CD4-positive, alpha-beta T cell (primary cell): ENCODE results near the gene HAUS6. TPM values are rescaled to one million over a fixed set of nuclear protein-coding genes. Genes with fewer than 3 reads are reported as not detected.
A peak's percentile ranks its signal among the peaks of the same experiment; 100 is the strongest.

ENCODE experiments used
- ATAC-seq: fragments of 200-7000 bp; cut with Tn5 transposase; one replicate; pipeline ENCODE4 v1.10.0; 2022; ENCODE audit warnings: mild to moderate bottlenecking; ENCODE audit not compliant: poor library complexity
- CTCF ChIA-PET: fragments of 350-600 bp; sonication (Branson Sonifier 250); formaldehyde crosslinking; loops from one replicate; lab custom pipeline; 2021; ENCODE audit warnings: antibody characterized with exemption, inconsistent platforms; lab: Charles Lee
- POLR2A ChIA-PET: fragments of 350-600 bp; sonication (Branson Sonifier 250); formaldehyde crosslinking; loops from one replicate; lab custom pipeline; 2021; ENCODE audit warnings: antibody characterized with exemption, inconsistent platforms; lab: Charles Lee
- DNase-seq, 14 experiments: peaks; one replicate each; pipeline ENCODE4 v3.0.0-alpha.2; 2013 to 2020; ENCODE audit warnings: mixed read lengths in 2 of 14
- H3K27ac ChIP-seq, 2 donors: one replicate each; pipeline versions ENCODE4 v1.5.1 to v1.7.0; 2013; ENCODE audit warnings: low read length in 2 of 2, low read depth in 1 of 2, mild to moderate bottlenecking in 1 of 2
- H3K27me3 ChIP-seq, 2 experiments: 1 replicate in 1 of 2; 2 replicates in 1 of 2; pipeline versions ENCODE4 v1.6.1 to v1.7.0; 2013; ENCODE audit warnings: low read length in 2 of 2, control low read depth in 1 of 2, mild to moderate bottlenecking in 1 of 2, moderate library complexity in 1 of 2; ENCODE audit not compliant: insufficient read depth in 2 of 2, control insufficient read depth in 1 of 2
- H3K36me3 ChIP-seq: one replicate; pipeline ENCODE4 v1.6.1; 2013; ENCODE audit warnings: low read length, control low read depth; ENCODE audit not compliant: insufficient read depth
- H3K4me1 ChIP-seq: one replicate; pipeline ENCODE4 v1.6.1; 2013; ENCODE audit warnings: low read length, control low read depth; ENCODE audit not compliant: insufficient read depth
- H3K4me3 ChIP-seq: one replicate; pipeline ENCODE4 v1.5.1; 2013; ENCODE audit warnings: mild to moderate bottlenecking, low read length, moderate library complexity
- H3K9me3 ChIP-seq, 2 experiments: 1 replicate in 1 of 2; 2 replicates in 1 of 2; pipeline versions ENCODE4 v1.6.1 to v1.7.0; 2013; ENCODE audit warnings: low read length in 2 of 2, mild to moderate bottlenecking in 2 of 2, control low read depth in 1 of 2, moderate library complexity in 1 of 2; ENCODE audit not compliant: control insufficient read depth in 1 of 2, insufficient read depth in 1 of 2
- H3K27ac Mint-ChIP-seq: one replicate; pipeline ENCODE4 v1.8.0; 2020; ENCODE audit warnings: mixed read lengths
- H3K27me3 Mint-ChIP-seq: one replicate; pipeline ENCODE4 v1.8.0; 2021; ENCODE audit warnings: mixed read lengths
- H3K36me3 Mint-ChIP-seq: one replicate; pipeline ENCODE4 v1.8.0; 2021; ENCODE audit warnings: low read depth, mixed read lengths
- H3K4me1 Mint-ChIP-seq: one replicate; pipeline ENCODE4 v1.8.0; 2021; ENCODE audit warnings: low read depth, mixed read lengths
- H3K4me3 Mint-ChIP-seq: one replicate; pipeline ENCODE4 v1.8.0; 2020; ENCODE audit warnings: mild to moderate bottlenecking, mixed read lengths
- H3K9me3 Mint-ChIP-seq: one replicate; pipeline ENCODE4 v1.8.0; 2020; ENCODE audit warnings: mixed read lengths
- intact Hi-C, 2 experiments: fragments of 100-400 bp; cut with DNase I in 1 of 2; cut with micrococcal nuclease in 1 of 2; formaldehyde crosslinking; loops; one replicate each; pipeline versions ENCODE4 v1.15.1 to v1.9.0; 2023 to 2025; cut with DNase I, micrococcal nuclease
- total RNA-seq, 174 experiments: library from RNA in 2 of 174; stranded (reverse) in 2 of 174; gene quantifications; one replicate each; pipeline ENCODE4 v1.2.3 and lab custom pipeline; 2021 to 2026
- TF ChIP-seq, protein P1 (sequence below): fragments of 200-600 bp; IDR thresholded peaks from one replicate; pipeline ENCODE4 v1.8.0; 2022; ENCODE audit warnings: antibody characterized with exemption, mild to moderate bottlenecking

HAUS6 gene
- total RNA-seq, 2 experiments from 2014 or later: 14.9 to 17.2 TPM

DNA sequence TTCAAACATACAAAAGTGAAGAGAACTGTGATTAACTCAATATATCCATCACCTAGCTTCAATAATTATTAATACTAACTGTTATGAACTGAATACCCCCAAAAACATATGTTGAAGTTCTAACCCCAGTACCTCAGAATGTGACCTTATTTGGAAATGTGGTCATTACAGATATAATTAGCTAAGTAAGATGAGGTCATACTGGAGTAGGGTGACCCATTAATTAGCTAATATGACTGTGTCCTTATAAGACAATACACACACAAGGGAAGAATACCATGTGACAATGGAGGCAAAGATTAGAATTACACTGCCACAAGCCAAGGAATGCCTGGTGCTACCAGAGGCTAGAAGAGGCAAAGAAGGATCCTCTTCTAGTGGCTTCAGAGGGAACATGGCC lies 45.7 kb downstream of the HAUS6 start:
- no peak for ATAC-seq
- ChIA-PET CTCF (interaction anchor here (1.1 to 1.2 kb wide), 2 partner anchors 8 to 174 kb away, joined by 3 read pairs; partner anchors contain the start of genes DENND4C and RRAGA), POLR2A (no interaction called here)
- Histone ChIP-seq H3K9me3 (no peaks in the 10 kb centered on the region), H3K27me3 (no peaks in the 10 kb centered on the region), H3K4me1 (no peaks in the 10 kb centered on the region), H3K4me3 (no peak overlapping the region), H3K36me3 (peaks cover 46% of the 10 kb centered on the region), H3K27ac (no peak overlapping the region)
- no peak overlapping the region for H3K27ac Mint-ChIP-seq
- TF ChIP-seq, protein P1, sequence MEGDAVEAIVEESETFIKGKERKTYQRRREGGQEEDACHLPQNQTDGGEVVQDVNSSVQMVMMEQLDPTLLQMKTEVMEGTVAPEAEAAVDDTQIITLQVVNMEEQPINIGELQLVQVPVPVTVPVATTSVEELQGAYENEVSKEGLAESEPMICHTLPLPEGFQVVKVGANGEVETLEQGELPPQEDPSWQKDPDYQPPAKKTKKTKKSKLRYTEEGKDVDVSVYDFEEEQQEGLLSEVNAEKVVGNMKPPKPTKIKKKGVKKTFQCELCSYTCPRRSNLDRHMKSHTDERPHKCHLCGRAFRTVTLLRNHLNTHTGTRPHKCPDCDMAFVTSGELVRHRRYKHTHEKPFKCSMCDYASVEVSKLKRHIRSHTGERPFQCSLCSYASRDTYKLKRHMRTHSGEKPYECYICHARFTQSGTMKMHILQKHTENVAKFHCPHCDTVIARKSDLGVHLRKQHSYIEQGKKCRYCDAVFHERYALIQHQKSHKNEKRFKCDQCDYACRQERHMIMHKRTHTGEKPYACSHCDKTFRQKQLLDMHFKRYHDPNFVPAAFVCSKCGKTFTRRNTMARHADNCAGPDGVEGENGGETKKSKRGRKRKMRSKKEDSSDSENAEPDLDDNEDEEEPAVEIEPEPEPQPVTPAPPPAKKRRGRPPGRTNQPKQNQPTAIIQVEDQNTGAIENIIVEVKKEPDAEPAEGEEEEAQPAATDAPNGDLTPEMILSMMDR: no peak
- DNase-seq: no peak
- no peak overlapping the region for H3K4me3 Mint-ChIP-seq
- no peaks in the 10 kb centered on the region for H3K9me3 Mint-ChIP-seq
- H3K27me3 Mint-ChIP-seq: no peaks in the 10 kb centered on the region
- peaks cover 11% of the 10 kb centered on the region for H3K4me1 Mint-ChIP-seq
- H3K36me3 Mint-ChIP-seq: peaks cover 74% of the 10 kb centered on the region
- intact Hi-C loops: no loop called here

DNA sequence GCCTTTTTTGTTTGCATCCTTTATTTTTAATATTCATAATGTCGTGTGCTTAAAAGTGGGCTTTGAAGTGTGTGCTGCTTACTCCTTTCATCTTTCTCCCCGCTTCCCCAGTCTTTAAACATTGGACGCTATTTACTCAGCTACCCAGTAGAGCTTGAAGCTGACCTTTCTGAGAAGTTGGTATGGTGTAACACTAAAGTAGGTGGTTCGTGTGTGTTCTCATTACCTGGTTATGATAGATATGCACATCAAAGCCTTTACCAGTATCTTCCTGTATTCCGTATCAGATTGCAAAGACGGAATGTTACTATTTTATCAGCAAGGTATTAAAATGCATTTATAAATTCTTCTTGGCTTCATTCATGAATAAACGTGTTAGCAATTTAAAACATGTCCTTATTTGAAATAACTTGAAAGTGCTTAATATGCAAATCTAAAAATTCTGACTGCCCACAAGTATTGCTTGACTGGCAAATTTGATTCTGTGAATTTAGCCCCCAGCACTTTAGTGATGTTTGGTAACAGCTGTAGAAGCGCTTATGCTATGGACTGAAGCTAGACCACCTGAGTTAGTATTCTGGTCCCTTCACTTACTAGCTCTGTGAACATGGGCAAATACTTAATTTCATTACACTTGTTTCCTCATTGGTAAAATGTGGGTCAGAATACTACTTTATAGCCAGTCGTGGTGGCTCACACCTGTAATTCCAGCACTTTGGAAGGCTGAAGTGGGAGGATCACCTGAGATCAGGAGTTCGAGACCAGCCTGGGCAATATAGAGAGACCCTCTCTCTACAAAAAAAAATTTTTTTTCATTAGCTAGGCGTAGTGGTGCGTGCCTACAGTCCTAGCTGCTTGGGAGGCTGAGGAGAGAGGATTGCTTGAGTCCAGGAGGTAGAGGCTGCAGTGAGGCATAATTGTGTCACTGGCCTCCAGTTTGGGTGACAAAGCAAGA lies 51.8 kb downstream of the HAUS6 start:
- no peaks in the 10 kb centered on the region for H3K27me3 ChIP-seq
- H3K4me3 ChIP-seq: peak overlapping the region; percentile 94
- Mint-ChIP-seq H3K9me3 (no peaks in the 10 kb centered on the region), H3K4me1 (peaks cover 50% of the 10 kb centered on the region), H3K27ac (peak overlapping the region; percentile 99), H3K36me3 (peaks cover 43% of the 10 kb centered on the region), H3K27me3 (no peaks in the 10 kb centered on the region), H3K4me3 (peak overlapping the region; percentile 97)
- H3K9me3 ChIP-seq: no peaks in the 10 kb centered on the region
- no peaks in the 10 kb centered on the region for H3K36me3 ChIP-seq
- TF ChIP-seq, protein P1: no peak
- intact Hi-C loops: loop anchor here in 1 of 2 experiments (2.0 kb wide), 1 partner anchor 48 kb away; no protein-coding TSS in a partner anchor
- ATAC-seq (no peak), DNase-seq (peak in 2 of 14 experiments; percentile 12 to 15)
- H3K27ac ChIP-seq: no peak overlapping the region
- CTCF ChIA-PET: interaction anchor here (1.0 to 1.9 kb wide), 3 partner anchors 123 to 414 kb away, joined by 3 to 18 read pairs (median 4); no protein-coding TSS in a partner anchor
- POLR2A ChIA-PET: interaction anchor here (0.9 to 2.9 kb wide), 8 partner anchors 8 to 329 kb away, joined by 3 to 37 read pairs (median 5); partner anchors contain the start of genes DENND4C and RPS6
- H3K4me1 ChIP-seq: peaks cover 27% of the 10 kb centered on the region

DNA sequence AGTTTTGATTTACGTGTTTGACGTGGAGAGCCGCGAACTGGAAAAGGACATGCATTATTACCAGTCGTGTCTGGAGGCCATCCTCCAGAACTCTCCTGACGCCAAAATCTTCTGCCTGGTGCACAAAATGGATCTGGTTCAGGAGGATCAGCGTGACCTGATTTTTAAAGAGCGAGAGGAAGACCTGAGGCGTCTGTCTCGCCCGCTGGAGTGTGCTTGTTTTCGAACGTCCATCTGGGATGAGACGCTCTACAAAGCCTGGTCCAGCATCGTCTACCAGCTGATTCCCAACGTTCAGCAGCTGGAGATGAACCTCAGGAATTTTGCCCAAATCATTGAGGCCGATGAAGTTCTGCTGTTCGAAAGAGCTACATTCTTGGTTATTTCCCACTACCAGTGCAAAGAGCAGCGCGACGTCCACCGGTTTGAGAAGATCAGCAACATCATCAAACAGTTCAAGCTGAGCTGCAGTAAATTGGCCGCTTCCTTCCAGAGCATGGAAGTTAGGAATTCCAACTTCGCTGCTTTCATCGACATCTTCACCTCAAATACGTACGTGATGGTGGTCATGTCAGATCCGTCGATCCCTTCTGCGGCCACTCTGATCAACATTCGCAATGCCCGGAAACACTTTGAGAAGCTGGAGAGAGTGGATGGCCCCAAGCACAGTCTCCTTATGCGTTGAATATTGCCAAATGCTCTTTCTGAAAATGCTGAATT lies 52.6 kb downstream of the HAUS6 start:
- H3K4me3 ChIP-seq: peak overlapping the region; percentile 94
- Mint-ChIP-seq H3K4me3 (peak overlapping the region; percentile 97), H3K27ac (peak overlapping the region; percentile 99), H3K4me1 (peaks cover 50% of the 10 kb centered on the region), H3K36me3 (peaks cover 36% of the 10 kb centered on the region), H3K9me3 (no peaks in the 10 kb centered on the region), H3K27me3 (no peaks in the 10 kb centered on the region)
- H3K27ac ChIP-seq: peak overlapping the region; percentile 86 to 93
- TF ChIP-seq, protein P1: no peak
- ATAC-seq: peak; percentile 3
- CTCF ChIA-PET: interaction anchor here (1.0 to 1.9 kb wide), 4 partner anchors 52 to 415 kb away, joined by 3 to 18 read pairs (median 9); no protein-coding TSS in a partner anchor
- DNase-seq: peak in 5 of 14 experiments; percentile 4 to 40 (median 19)
- H3K4me1 ChIP-seq: peaks cover 27% of the 10 kb centered on the region
- no peaks in the 10 kb centered on the region for H3K9me3 ChIP-seq
- POLR2A ChIA-PET: interaction anchor here (0.9 to 2.9 kb wide), 10 partner anchors 9 to 330 kb away, joined by 4 to 37 read pairs (median 6); partner anchors contain the start of genes DENND4C and RPS6
- intact Hi-C loops: loop anchor here (1.0 to 10.0 kb wide), 10 partner anchors 49 to 405 kb away; partner anchors contain the start of genes DENND4C (in 2 of the 2), HAUS6 (in 2 of the 2), PLIN2 (in 1 of the 2) and RPS6 (in 1 of the 2)
- H3K27me3 ChIP-seq: no peaks in the 10 kb centered on the region
- no peaks in the 10 kb centered on the region for H3K36me3 ChIP-seq
